Ovary (tissue), 3 donors: ENCODE data around the gene MTSS2.

ENCODE experiments used
- CTCF ChIP-seq, 3 donors: fragments of 450-650 bp in 2 of 3; fragments of 200-600 bp in 1 of 3; IDR thresholded peaks; one replicate each; pipeline versions ENCODE4 v1.5.1 to v1.8.0; 2016 to 2022; ENCODE audit warnings: antibody characterized with exemption in 3 of 3, mild to moderate bottlenecking in 1 of 3
- EP300 ChIP-seq: sonication (generic); formaldehyde crosslinking; IDR thresholded peaks from one replicate; pipeline ENCODE4 v1.6.1; 2017; ENCODE audit warnings: antibody characterized with exemption
- POLR2A ChIP-seq: fragments of 450-650 bp; IDR thresholded peaks from one replicate; pipeline ENCODE4 v1.6.1; 2017; ENCODE audit warnings: antibody characterized with exemption, mild to moderate bottlenecking, moderate library complexity
- donor health status: DM: no; HTN: no; CAD: no.

GRCh38 chr16:70717065-70717464 is 31.2 kb upstream of the MTSS2 start:
- TF ChIP-seq EP300 (no peak), CTCF (IDR thresholded peaks at IDR 0.05) (no peak), POLR2A (no peak)
